Liver (tissue), 9 donors: ENCODE measurements around the gene HMGB2. TPM values are rescaled to one million over a fixed set of nuclear protein-coding genes. Genes with fewer than 3 reads are reported as not detected.

ENCODE experiments used
- DNase-seq: peaks from one replicate; pipeline ENCODE4 v3.0.0-alpha.2; 2017; ENCODE audit warnings: low spot score
- H3K27ac ChIP-seq, 2 donors: one replicate each; pipeline ENCODE4 v1.7.0; 2013; ENCODE audit warnings: inconsistent platforms in 2 of 2, low read length in 2 of 2, control low read depth in 1 of 2, low read depth in 1 of 2, mild to moderate bottlenecking in 1 of 2
- H3K27me3 ChIP-seq, 4 donors: one replicate each; pipeline versions ENCODE4 v1.6.1 to v1.7.0; 2013; ENCODE audit warnings: low read length in 3 of 4, inconsistent platforms in 1 of 4, mild to moderate bottlenecking in 1 of 4, moderate library complexity in 1 of 4; ENCODE audit not compliant: control insufficient read depth in 4 of 4, insufficient read depth in 4 of 4
- H3K36me3 ChIP-seq, 4 donors: one replicate each; pipeline versions ENCODE4 v1.6.1 to v1.7.0; 2013; ENCODE audit warnings: low read length in 3 of 4, mild to moderate bottlenecking in 3 of 4, low read depth in 1 of 4, moderate library complexity in 1 of 4; ENCODE audit not compliant: control insufficient read depth in 4 of 4, insufficient read depth in 3 of 4
- H3K4me1 ChIP-seq, 4 donors: one replicate each; pipeline versions ENCODE4 v1.6.1 to v1.7.0; 2013; ENCODE audit warnings: low read length in 3 of 4, mild to moderate bottlenecking in 3 of 4, moderate library complexity in 1 of 4; ENCODE audit not compliant: control insufficient read depth in 4 of 4, insufficient read depth in 4 of 4
- H3K4me3 ChIP-seq, 3 donors: one replicate each; pipeline versions ENCODE4 v1.6.1 to v1.7.0; 2013; ENCODE audit warnings: low read length in 3 of 3, control low read depth in 1 of 3, low read depth in 1 of 3, mild to moderate bottlenecking in 1 of 3
- H3K9ac ChIP-seq, 2 donors: one replicate each; pipeline ENCODE4 v1.7.0; 2013; ENCODE audit warnings: low read length in 2 of 2, mild to moderate bottlenecking in 2 of 2, moderate library complexity in 2 of 2, control low read depth in 1 of 2, low read depth in 1 of 2
- H3K9me3 ChIP-seq, 4 donors: one replicate each; pipeline versions ENCODE4 v1.6.1 to v1.7.0; 2013; ENCODE audit warnings: low read length in 3 of 4; ENCODE audit not compliant: control insufficient read depth in 4 of 4
- CTCF ChIP-seq: fragments of 150-350 bp; IDR thresholded peaks from 2 replicates; pipeline ENCODE4 v1.5.1; 2017; ENCODE audit warnings: improper control_type of control experiment, low read depth, low read length; ENCODE audit not compliant: missing input control
- FOXA1 ChIP-seq: IDR thresholded peaks from 2 replicates; pipeline ENCODE4 v1.6.1; 2016; ENCODE audit warnings: antibody characterized with exemption
- GABPA ChIP-seq, 2 donors: IDR thresholded peaks in 1 of 2; conservative IDR thresholded peaks in 1 of 2; 2 replicates each; pipeline ENCODE4 v1.6.1; 2016; ENCODE audit warnings: antibody characterized with exemption in 2 of 2, mild to moderate bottlenecking in 1 of 2, moderate library complexity in 1 of 2
- HNF4A ChIP-seq, 2 donors: conservative IDR thresholded peaks; 2 replicates each; pipeline ENCODE4 v1.6.1; 2016; ENCODE audit warnings: antibody characterized with exemption in 2 of 2, mild to moderate bottlenecking in 2 of 2
- NR2F2 ChIP-seq: IDR thresholded peaks from 2 replicates; pipeline ENCODE4 v1.6.1; 2016; ENCODE audit warnings: antibody characterized with exemption
- RAD21 ChIP-seq, 2 donors: IDR thresholded peaks; 2 replicates each; pipeline ENCODE4 v1.6.1; 2016; ENCODE audit warnings: antibody characterized with exemption in 2 of 2, mild to moderate bottlenecking in 2 of 2
- RXRA ChIP-seq, 2 donors: IDR thresholded peaks; 2 replicates each; pipeline ENCODE4 v1.6.1; 2017 to 2018; ENCODE audit warnings: antibody characterized with exemption in 2 of 2, mild to moderate bottlenecking in 1 of 2
- SP1 ChIP-seq: IDR thresholded peaks from 2 replicates; pipeline ENCODE4 v1.6.1; 2018; ENCODE audit warnings: antibody characterized with exemption, mild to moderate bottlenecking
- TAF1 ChIP-seq: conservative IDR thresholded peaks from 2 replicates; pipeline ENCODE4 v1.6.1; 2016; ENCODE audit warnings: antibody characterized with exemption, mild to moderate bottlenecking
- YY1 ChIP-seq: IDR thresholded peaks from 2 replicates; pipeline ENCODE4 v1.6.1; 2016; ENCODE audit warnings: antibody characterized with exemption, mild to moderate bottlenecking
- WGBS: extraction: QIAGEN DNeasy Blood & Tissue Kit; methylation state at CpG from one replicate; pipeline ENCODE4 v1.1.7; 2013; 5-methylcytosine and 5-hydroxymethylcytosine counted together
- polyA plus RNA-seq, 2 donors: library from polyadenylated mRNA; stranded (reverse) in 1 of 2; unstranded in 1 of 2; fragments of 200-250 nt in 1 of 2; fragments of >200 nt in 1 of 2; fragmentation: Nextera tagmentation in 1 of 2; extraction: Ambion mirVana in 1 of 2; gene quantifications; one replicate each; pipeline versions ENCODE4 v1.2.1 to v1.2.3, GENCODE V29; 2013 to 2015
- total RNA-seq, 2 donors: library from RNA; depleted of rRNA; stranded (reverse); fragments of >200 nt; gene quantifications; one replicate each; pipeline ENCODE4 v1.2.3, GENCODE V29; 2014
- TF ChIP-seq, protein P1 (sequence below): IDR thresholded peaks from 2 replicates; pipeline ENCODE4 v1.6.1; 2016; ENCODE audit warnings: antibody characterized with exemption, mild to moderate bottlenecking
- TF ChIP-seq, protein P2 (sequence below): IDR thresholded peaks from 2 replicates; pipeline ENCODE4 v1.6.1; 2016; ENCODE audit warnings: antibody characterized with exemption
- TF ChIP-seq, protein P3 (sequence below): IDR thresholded peaks from 2 replicates; pipeline ENCODE4 v1.6.1; 2016; ENCODE audit warnings: antibody characterized with exemption
- donor health status: healthy.
- donor health status: healthy.
- donor health status: healthy.
- donor health status: healthy.
- donor health status: healthy.

The HMGB2 gene
- total and polyA plus RNA-seq, 4 donors = 7.2 to 271 (median 16.9) TPM

DNA sequence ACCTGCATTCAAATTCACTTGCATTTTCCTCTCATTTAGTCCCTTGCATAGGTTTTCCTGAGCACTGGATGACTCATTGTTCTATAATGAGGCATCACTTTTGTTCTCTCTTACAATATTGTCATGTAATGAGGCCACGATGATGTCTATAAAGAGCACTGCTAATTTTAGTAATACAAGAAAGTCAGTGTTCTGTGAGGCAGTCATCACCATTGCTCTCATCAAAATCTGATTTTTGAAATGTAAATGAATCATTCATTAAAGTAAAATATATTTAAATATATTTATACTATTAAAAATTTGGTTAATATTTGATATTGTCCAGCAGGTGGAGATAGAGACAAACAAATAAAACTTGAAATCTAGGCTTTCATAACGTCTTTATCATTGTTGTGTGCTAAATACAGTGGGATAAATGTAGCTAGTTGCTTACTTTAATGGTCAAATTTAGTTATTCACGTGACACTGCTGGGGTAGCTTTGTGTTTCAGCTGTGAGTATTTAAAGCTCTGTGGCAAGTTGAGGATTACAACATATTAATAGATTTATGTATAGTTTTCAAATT is 15.4 kb downstream of the HMGB2 start:
- no peaks in the 10 kb centered on the region for H3K4me1 ChIP-seq
- no peak overlapping the region for H3K9ac ChIP-seq
- no peak overlapping the region for H3K4me3 ChIP-seq
- no peak for DNase-seq
- TF ChIP-seq RAD21 (IDR thresholded peaks at IDR 0.05) (peak; percentile 75 to 77), CTCF (peak; percentile 13), RXRA (IDR thresholded peaks at IDR 0.05) (no peak), SP1 (no peak), FOXA1 (no peak)
- TF ChIP-seq, protein P1, sequence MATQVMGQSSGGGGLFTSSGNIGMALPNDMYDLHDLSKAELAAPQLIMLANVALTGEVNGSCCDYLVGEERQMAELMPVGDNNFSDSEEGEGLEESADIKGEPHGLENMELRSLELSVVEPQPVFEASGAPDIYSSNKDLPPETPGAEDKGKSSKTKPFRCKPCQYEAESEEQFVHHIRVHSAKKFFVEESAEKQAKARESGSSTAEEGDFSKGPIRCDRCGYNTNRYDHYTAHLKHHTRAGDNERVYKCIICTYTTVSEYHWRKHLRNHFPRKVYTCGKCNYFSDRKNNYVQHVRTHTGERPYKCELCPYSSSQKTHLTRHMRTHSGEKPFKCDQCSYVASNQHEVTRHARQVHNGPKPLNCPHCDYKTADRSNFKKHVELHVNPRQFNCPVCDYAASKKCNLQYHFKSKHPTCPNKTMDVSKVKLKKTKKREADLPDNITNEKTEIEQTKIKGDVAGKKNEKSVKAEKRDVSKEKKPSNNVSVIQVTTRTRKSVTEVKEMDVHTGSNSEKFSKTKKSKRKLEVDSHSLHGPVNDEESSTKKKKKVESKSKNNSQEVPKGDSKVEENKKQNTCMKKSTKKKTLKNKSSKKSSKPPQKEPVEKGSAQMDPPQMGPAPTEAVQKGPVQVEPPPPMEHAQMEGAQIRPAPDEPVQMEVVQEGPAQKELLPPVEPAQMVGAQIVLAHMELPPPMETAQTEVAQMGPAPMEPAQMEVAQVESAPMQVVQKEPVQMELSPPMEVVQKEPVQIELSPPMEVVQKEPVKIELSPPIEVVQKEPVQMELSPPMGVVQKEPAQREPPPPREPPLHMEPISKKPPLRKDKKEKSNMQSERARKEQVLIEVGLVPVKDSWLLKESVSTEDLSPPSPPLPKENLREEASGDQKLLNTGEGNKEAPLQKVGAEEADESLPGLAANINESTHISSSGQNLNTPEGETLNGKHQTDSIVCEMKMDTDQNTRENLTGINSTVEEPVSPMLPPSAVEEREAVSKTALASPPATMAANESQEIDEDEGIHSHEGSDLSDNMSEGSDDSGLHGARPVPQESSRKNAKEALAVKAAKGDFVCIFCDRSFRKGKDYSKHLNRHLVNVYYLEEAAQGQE = no peak
- TF ChIP-seq, protein P2, sequence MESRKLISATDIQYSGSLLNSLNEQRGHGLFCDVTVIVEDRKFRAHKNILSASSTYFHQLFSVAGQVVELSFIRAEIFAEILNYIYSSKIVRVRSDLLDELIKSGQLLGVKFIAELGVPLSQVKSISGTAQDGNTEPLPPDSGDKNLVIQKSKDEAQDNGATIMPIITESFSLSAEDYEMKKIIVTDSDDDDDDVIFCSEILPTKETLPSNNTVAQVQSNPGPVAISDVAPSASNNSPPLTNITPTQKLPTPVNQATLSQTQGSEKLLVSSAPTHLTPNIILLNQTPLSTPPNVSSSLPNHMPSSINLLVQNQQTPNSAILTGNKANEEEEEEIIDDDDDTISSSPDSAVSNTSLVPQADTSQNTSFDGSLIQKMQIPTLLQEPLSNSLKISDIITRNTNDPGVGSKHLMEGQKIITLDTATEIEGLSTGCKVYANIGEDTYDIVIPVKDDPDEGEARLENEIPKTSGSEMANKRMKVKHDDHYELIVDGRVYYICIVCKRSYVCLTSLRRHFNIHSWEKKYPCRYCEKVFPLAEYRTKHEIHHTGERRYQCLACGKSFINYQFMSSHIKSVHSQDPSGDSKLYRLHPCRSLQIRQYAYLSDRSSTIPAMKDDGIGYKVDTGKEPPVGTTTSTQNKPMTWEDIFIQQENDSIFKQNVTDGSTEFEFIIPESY = no peak
- TF ChIP-seq, protein P3, sequence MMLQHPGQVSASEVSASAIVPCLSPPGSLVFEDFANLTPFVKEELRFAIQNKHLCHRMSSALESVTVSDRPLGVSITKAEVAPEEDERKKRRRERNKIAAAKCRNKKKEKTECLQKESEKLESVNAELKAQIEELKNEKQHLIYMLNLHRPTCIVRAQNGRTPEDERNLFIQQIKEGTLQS = no peak
- H3K27me3 ChIP-seq = no peaks in the 10 kb centered on the region
- H3K36me3 ChIP-seq = no peaks in the 10 kb centered on the region
- H3K27ac ChIP-seq = no peak overlapping the region
- 28% methylated on average over 3 of the region's 3 CpGs for WGBS
- H3K9me3 ChIP-seq = no peaks in the 10 kb centered on the region

GRCh38 chr4:173318240-173318639 is 15.9 kb downstream of the HMGB2 start:
- Histone ChIP-seq H3K4me3 (no peak overlapping the region), H3K9me3 (no peaks in the 10 kb centered on the region), H3K27ac (no peak overlapping the region), H3K36me3 (no peaks in the 10 kb centered on the region), H3K9ac (no peak overlapping the region), H3K27me3 (no peaks in the 10 kb centered on the region), H3K4me1 (no peaks in the 10 kb centered on the region)
- no peak for DNase-seq
- TF ChIP-seq CTCF (no peak), RAD21 (IDR thresholded peaks at IDR 0.05) (no peak), NR2F2 (no peak), SP1 (no peak), TAF1 (no peak), HNF4A (conservative IDR thresholded peaks at IDR 0.05) (no peak), GABPA (IDR thresholded peaks at IDR 0.05 in 1 of 2, conservative IDR thresholded peaks at IDR 0.05 in 1 of 2) (no peak), YY1 (no peak)
